GM23338 (cell line): Measurements from ENCODE around the gene CNDP1.

Source experiments
- CREB1 ChIP-seq: fragments of 250-450 bp; sonication (Bioruptor Pico); IDR thresholded peaks from 2 replicates; pipeline ENCODE4 v1.5.0; 2020; ENCODE audit warnings: low read depth, mild to moderate bottlenecking, moderate library complexity
- CTCF ChIP-seq, 2 experiments: fragments of 200-600 bp in 1 of 2; sonication (generic) in 1 of 2; conservative IDR thresholded peaks; 2 replicates each; pipeline versions ENCODE4 v1.5.1 to v1.6.1; 2016 to 2017; ENCODE audit warnings: antibody characterized with exemption in 2 of 2, low read depth in 2 of 2, mild to moderate bottlenecking in 2 of 2, moderate library complexity in 1 of 2
- ETS1 ChIP-seq: IDR thresholded peaks from 2 replicates; pipeline ENCODE4 v1.6.1; 2016; ENCODE audit warnings: antibody characterized with exemption
- EZH2 ChIP-seq: fragments of 200-600 bp; sonication (generic); IDR thresholded peaks from one replicate; pipeline ENCODE4 v1.8.0; 2017; ENCODE audit warnings: antibody characterized with exemption, mild to moderate bottlenecking, low read depth; ENCODE audit not compliant: unreplicated experiment
- EZH2phosphoT487 ChIP-seq: fragments of 200-600 bp; sonication (generic); IDR thresholded peaks from one replicate; pipeline ENCODE4 v1.8.1; 2018; ENCODE audit warnings: antibody characterized with exemption; ENCODE audit not compliant: unreplicated experiment
- JUNB ChIP-seq: IDR thresholded peaks from one replicate; pipeline ENCODE4 v1.6.1; 2016; ENCODE audit warnings: antibody characterized with exemption; ENCODE audit not compliant: unreplicated experiment
- NANOG ChIP-seq: IDR thresholded peaks from 2 replicates; pipeline ENCODE4 v1.6.1; 2016; ENCODE audit warnings: antibody characterized with exemption, borderline replicate concordance
- POLR2AphosphoS5 ChIP-seq: IDR thresholded peaks from 2 replicates; pipeline ENCODE4 v1.6.1; 2016; ENCODE audit warnings: antibody characterized with exemption, low read depth
- STAT1 ChIP-seq: IDR thresholded peaks from one replicate; pipeline ENCODE4 v1.6.1; 2016; ENCODE audit warnings: antibody characterized with exemption; ENCODE audit not compliant: unreplicated experiment
- ZNF114 ChIP-seq: fragments of 250-450 bp; sonication (Bioruptor Pico); IDR thresholded peaks from 2 replicates; pipeline ENCODE4 v1.5.0; 2020; ENCODE audit warnings: mild to moderate bottlenecking, moderate library complexity
- TF ChIP-seq, protein P1 (sequence below): IDR thresholded peaks from one replicate; pipeline ENCODE4 v1.6.1; 2018; ENCODE audit warnings: antibody characterized with exemption; ENCODE audit not compliant: unreplicated experiment

DNA sequence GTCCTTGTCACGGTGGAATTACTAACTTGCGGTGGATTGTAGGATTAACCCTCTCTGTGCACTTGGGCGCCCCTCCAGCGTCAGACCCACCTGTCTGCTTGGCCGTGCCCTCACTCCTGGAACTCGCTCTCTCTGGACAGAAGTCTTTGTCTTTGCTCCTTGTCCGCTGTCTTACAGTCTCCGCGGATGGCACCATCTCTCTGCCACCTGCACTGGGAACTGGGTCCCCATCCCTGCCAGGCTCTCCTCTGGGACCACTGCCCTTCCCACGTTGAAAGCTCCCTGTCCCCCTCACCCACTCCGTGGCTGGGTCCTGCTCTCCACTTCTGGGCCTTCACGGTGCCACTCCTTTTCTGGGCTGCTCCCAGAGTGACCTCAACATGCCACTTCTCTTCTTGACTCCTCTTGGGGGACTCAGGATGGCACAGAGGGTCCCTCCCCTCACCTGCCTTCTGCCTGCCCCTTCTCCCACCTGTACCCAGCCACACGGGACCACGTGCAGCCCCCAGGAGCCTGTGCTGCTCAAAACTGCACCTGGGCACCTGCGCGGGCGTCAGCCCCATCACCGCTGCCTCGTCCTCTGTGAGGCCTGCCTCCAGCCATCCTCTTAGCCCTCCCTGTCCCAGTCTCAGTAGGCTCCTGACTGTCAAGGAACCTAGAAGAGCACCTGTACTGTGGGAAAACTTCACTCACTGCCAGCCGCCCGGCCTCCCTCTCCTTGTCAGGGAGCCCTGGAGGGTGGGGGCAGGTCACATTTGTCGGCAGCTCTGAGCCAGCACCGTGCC, 27.0 kb upstream of the CNDP1 start:
- TF ChIP-seq CREB1 (CRISPR knock-in tag) (no peak), CTCF (conservative IDR thresholded peaks at IDR 0.05; ENCODE audit: low read depth in 2 of 2) (no peak), EZH2 (no peak), POLR2AphosphoS5 (no peak), STAT1 (no peak), JUNB (no peak), ETS1 (no peak), ZNF114 (CRISPR knock-in tag) (no peak), EZH2phosphoT487 (no peak), NANOG (no peak)
- TF ChIP-seq, protein P1, sequence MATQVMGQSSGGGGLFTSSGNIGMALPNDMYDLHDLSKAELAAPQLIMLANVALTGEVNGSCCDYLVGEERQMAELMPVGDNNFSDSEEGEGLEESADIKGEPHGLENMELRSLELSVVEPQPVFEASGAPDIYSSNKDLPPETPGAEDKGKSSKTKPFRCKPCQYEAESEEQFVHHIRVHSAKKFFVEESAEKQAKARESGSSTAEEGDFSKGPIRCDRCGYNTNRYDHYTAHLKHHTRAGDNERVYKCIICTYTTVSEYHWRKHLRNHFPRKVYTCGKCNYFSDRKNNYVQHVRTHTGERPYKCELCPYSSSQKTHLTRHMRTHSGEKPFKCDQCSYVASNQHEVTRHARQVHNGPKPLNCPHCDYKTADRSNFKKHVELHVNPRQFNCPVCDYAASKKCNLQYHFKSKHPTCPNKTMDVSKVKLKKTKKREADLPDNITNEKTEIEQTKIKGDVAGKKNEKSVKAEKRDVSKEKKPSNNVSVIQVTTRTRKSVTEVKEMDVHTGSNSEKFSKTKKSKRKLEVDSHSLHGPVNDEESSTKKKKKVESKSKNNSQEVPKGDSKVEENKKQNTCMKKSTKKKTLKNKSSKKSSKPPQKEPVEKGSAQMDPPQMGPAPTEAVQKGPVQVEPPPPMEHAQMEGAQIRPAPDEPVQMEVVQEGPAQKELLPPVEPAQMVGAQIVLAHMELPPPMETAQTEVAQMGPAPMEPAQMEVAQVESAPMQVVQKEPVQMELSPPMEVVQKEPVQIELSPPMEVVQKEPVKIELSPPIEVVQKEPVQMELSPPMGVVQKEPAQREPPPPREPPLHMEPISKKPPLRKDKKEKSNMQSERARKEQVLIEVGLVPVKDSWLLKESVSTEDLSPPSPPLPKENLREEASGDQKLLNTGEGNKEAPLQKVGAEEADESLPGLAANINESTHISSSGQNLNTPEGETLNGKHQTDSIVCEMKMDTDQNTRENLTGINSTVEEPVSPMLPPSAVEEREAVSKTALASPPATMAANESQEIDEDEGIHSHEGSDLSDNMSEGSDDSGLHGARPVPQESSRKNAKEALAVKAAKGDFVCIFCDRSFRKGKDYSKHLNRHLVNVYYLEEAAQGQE: no peak
